ENCODE data around the gene KCNS1. TPM values are rescaled to one million over a fixed set of nuclear protein-coding genes. Genes with fewer than 3 reads are reported as not detected.

Gene KCNS1
- total RNA-seq, 6 experiments from 2014 or later: 0.46 to 0.95 (median 0.73) TPM

DNA sequence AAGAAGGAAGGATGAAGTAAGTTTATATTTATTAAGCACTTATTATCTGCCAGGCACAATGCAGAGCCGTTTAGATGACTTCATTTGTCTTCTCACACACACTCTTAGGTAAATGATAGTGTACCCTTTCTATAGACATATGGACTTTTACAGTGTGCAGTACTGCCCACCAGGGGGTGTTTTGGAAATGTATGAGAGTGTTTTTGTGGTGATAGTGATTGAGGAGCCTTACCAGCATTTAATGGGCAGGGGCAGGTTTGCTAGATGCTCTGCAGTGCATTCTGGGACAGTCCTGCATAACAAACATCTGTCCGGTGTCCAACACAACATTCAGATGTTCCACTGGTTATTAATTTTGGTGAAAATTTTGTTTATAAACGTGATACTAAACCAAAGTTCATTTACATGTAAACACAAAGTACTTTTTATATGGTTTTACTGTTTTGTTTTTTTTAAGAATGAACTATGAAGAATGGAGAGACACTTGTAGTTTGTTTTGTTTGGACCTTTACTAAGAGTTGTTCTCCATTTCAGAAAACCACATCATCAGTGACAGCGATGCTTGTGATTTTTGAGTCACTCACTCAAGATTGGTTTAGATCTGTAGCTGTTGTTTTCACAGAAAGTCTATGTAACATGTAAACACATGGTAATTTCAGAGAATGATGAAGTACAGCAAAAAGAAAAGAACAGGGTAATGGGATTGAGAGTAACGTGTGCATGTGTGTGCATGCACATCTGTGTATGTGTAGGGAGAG is 19.9 kb downstream of the KCNS1 start:
- no peak overlapping the region; the same call in 1 of the 2 replicates for H3K4me3 Mint-ChIP-seq
- TF ChIP-seq, protein P1, sequence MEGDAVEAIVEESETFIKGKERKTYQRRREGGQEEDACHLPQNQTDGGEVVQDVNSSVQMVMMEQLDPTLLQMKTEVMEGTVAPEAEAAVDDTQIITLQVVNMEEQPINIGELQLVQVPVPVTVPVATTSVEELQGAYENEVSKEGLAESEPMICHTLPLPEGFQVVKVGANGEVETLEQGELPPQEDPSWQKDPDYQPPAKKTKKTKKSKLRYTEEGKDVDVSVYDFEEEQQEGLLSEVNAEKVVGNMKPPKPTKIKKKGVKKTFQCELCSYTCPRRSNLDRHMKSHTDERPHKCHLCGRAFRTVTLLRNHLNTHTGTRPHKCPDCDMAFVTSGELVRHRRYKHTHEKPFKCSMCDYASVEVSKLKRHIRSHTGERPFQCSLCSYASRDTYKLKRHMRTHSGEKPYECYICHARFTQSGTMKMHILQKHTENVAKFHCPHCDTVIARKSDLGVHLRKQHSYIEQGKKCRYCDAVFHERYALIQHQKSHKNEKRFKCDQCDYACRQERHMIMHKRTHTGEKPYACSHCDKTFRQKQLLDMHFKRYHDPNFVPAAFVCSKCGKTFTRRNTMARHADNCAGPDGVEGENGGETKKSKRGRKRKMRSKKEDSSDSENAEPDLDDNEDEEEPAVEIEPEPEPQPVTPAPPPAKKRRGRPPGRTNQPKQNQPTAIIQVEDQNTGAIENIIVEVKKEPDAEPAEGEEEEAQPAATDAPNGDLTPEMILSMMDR (IDR thresholded peaks at IDR 0.05): peak; percentile 80
- no peaks in the 10 kb centered on the region for H3K27me3 Mint-ChIP-seq (ENCODE audit: insufficient read depth)
- DNase-seq: no peak
- no peaks in the 10 kb centered on the region for H3K9me3 Mint-ChIP-seq
- peak overlapping the region; percentile 11; the same call in 1 of the 2 replicates for H3K27ac Mint-ChIP-seq
- H3K36me3 Mint-ChIP-seq (ENCODE audit: low read depth): peaks cover 33% of the 10 kb centered on the region
- peaks cover 21% of the 10 kb centered on the region for H3K4me1 Mint-ChIP-seq (ENCODE audit: low read depth)

DNA sequence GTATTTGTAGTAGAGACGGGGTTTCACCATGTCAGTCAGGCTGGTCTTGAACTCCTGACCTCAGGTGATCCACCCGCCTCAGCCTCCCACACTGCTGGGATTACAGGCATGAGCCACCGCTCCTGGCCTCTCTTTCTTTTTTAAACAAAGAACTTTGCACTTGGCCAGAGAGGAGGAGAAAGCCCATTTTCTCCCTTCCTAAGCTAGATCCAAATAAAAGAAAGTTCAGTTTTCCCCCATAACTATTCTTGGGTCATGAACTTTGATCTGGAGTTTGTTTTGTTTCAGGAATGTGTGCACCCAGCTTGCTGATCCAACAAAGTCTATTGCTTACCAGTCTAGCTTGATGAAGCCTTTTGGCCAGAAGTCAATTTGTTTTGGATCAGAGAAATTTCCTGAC is 23.4 kb downstream of the KCNS1 start:
- Mint-ChIP-seq H3K36me3 (ENCODE audit: low read depth) (peaks cover 9% of the 10 kb centered on the region), H3K27ac (no peak overlapping the region), H3K4me3 (no peak overlapping the region), H3K27me3 (ENCODE audit: insufficient read depth) (no peaks in the 10 kb centered on the region; the same call in 1 of the 2 replicates), H3K9me3 (no peaks in the 10 kb centered on the region), H3K4me1 (ENCODE audit: low read depth) (peaks cover 12% of the 10 kb centered on the region)
- no peak for DNase-seq
- TF ChIP-seq, protein P1 (IDR thresholded peaks at IDR 0.05): no peak

DNA sequence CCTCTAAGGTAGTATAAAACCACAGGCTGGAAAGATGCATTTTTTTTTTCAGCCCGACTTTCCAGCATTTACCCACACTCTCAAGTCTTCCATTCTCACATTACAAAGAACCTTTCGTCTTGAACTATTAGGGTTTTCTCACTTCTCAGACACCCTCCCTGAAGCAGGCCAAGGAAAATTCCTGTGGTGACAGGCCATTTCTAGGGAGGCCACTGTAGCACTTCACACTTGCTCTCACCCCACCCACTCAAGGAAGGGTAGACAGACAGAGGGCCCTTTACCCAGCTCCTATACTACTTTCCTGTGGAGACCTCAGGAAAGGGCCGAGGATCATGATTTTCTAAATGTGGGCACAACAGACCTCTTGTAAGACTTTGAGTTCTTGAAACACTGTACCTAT is 27.7 kb downstream of the KCNS1 start:
- peaks cover 25% of the 10 kb centered on the region for H3K36me3 Mint-ChIP-seq (ENCODE audit: low read depth)
- DNase-seq: no peak

GRCh38 chr20:45072066-45072465 is 28.9 kb downstream of the KCNS1 start:
- DNase-seq: no peak
- peaks cover 3% of the 10 kb centered on the region for H3K27me3 Mint-ChIP-seq (ENCODE audit: insufficient read depth)
- H3K4me1 Mint-ChIP-seq (ENCODE audit: low read depth): peaks cover 43% of the 10 kb centered on the region
- H3K27ac Mint-ChIP-seq: no peak overlapping the region
- H3K36me3 Mint-ChIP-seq (ENCODE audit: low read depth): peaks cover 26% of the 10 kb centered on the region
- TF ChIP-seq, protein P1 (IDR thresholded peaks at IDR 0.05): no peak
- peaks cover 7% of the 10 kb centered on the region for H3K9me3 Mint-ChIP-seq
- no peak overlapping the region for H3K4me3 Mint-ChIP-seq

More for the DNA sequence above, 27.7 kb downstream of the KCNS1 start:
- no peak overlapping the region for H3K27ac Mint-ChIP-seq
- no peak overlapping the region for H3K4me3 Mint-ChIP-seq
- TF ChIP-seq, protein P1 (IDR thresholded peaks at IDR 0.05): no peak
- H3K4me1 Mint-ChIP-seq (ENCODE audit: low read depth): peaks cover 31% of the 10 kb centered on the region
- H3K27me3 Mint-ChIP-seq (ENCODE audit: insufficient read depth): peaks cover 3% of the 10 kb centered on the region
- peaks cover 7% of the 10 kb centered on the region for H3K9me3 Mint-ChIP-seq

DNA sequence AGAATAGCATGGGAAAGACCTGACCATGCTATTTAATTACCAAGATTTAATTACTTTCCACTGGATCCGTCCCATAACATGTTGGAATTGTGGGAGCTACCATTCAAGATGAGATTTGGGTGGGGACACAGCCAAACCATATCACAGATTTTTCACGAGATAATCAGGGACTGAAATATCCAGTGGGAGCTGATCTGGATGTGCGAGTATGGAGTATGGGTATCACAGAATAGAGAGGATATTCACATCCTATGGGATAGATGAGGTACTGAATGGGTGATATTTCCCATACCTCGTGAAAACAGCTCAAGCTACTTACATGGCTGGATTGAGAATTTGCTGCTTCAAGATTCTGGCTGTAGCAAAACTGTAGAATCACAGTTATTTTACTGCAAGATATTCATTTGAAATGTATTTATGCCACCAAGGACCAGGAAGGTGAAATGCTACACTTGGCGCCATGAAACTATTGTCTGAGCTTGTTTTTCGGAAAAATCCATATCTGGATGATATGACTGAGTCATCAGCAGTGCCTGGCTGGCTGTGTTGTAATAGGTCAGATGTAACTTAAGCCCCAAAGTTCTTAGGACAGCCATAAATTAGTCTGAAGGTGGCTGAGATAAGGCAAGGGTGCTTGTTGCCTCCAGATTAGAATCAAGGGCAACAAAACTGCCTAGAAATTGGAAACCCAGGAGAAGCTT is 29.8 kb downstream of the KCNS1 start:
- H3K4me3 Mint-ChIP-seq: no peak overlapping the region; the same call in 1 of the 2 replicates
- H3K9me3 Mint-ChIP-seq: peaks cover 7% of the 10 kb centered on the region
- peaks cover 30% of the 10 kb centered on the region for H3K36me3 Mint-ChIP-seq (ENCODE audit: low read depth)
- no peak for DNase-seq
- peaks cover 52% of the 10 kb centered on the region for H3K4me1 Mint-ChIP-seq (ENCODE audit: low read depth)
- TF ChIP-seq, protein P1 (IDR thresholded peaks at IDR 0.05): no peak
- no peak overlapping the region for H3K27ac Mint-ChIP-seq
- peaks cover 3% of the 10 kb centered on the region for H3K27me3 Mint-ChIP-seq (ENCODE audit: insufficient read depth)

All from HFFc6 (cell line).